Neural progenitor cell (in vitro differentiated cells): ENCODE data around the gene RIPOR3.

Experiments
- EZH2 ChIP-seq: fragments of 200-600 bp; sonication (generic); IDR thresholded peaks from 2 replicates; pipeline ENCODE4 v1.6.1; 2017; ENCODE audit warnings: antibody characterized with exemption, mild to moderate bottlenecking, moderate library complexity
- EZH2phosphoT487 ChIP-seq: fragments of 200-600 bp; sonication (generic); IDR thresholded peaks from 2 replicates; pipeline ENCODE4 v1.6.1; 2017; ENCODE audit warnings: antibody characterized with exemption

DNA sequence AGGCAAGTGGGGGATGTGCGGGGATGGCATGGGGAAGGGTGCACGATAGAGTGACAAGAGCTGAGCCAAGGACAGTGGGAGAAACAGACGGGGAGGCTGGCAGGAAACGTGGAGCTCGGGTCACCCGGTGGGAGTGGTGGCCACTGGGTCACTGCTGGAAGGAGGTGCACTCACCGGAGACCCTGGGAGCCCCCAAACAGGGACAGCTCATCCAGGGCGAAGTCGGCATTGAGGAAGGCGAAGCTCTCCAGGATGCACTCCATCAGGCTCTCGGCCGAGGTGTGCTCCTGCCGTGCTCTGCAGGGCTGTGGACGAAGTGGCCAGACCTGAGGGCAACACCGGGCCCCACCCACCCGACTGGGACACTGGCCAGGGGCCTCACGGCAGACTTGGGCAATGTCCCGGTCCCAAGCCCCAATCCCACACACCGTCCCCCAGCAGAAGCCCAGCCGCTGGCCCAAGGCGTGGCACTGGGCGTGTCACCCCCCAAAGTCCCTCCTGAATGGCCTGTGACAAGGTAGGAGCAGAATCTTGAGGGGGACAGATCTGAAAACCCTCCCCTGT is 93.9 kb downstream of the RIPOR3 start:
- TF ChIP-seq EZH2 = no peak
- TF ChIP-seq EZH2phosphoT487 = no peak
